ENCODE results near the gene ZNF804A. TPM values are rescaled to one million over a fixed set of nuclear protein-coding genes. Genes with fewer than 3 reads are reported as not detected.
A peak's percentile ranks its signal among the peaks of the same experiment; 100 is the strongest.

Gene ZNF804A
- total and polyA plus RNA-seq, 8 donors: 0.05 to 0.25 (median 0.11) TPM; not detected in 4

DNA sequence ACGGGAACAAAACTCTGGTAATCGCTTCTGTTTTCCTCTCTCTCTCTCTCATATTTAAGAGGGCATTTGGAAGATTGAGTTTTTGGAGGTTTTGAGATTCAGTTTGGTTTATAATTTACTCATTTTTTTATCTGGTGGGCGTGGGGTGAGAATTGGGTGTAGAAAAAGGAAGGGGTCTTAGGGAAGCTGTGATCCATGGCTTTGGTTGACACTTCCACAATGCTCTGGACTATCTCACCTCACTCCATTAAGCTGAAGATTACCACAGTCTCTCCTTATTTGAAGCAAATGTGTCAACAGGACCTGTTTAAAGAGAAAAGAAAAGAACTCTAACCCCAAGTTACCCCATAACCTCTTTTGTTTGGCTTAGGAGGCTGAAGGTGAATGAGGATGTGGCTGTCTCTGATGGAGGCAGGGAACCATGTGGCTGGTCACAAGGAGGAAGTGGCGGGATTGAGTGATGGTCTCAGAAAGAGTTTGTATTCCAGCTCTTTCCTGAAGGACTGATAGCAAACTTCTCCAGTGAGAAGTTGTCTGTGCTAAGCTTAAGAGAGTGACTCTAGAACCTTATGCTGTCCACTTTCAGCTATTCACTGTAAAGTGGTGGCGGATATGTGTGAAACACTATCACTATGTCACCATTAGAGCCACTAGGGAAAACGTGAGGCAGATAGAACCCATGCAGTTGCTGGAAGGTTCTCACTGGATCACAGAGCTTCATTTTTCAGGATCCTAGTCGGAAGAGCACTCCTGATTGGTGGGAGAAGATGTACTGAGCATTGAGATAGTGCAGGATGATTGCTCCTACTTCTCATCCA lies 934 bp downstream of the ZNF804A start:
- FAIRE-seq (no peak), ATAC-seq (peak in 2 of 4 donors; percentile 28 to 38), DNase-seq (peak in 1 of 6 donors; percentile 22)
- TF ChIP-seq, protein P1, sequence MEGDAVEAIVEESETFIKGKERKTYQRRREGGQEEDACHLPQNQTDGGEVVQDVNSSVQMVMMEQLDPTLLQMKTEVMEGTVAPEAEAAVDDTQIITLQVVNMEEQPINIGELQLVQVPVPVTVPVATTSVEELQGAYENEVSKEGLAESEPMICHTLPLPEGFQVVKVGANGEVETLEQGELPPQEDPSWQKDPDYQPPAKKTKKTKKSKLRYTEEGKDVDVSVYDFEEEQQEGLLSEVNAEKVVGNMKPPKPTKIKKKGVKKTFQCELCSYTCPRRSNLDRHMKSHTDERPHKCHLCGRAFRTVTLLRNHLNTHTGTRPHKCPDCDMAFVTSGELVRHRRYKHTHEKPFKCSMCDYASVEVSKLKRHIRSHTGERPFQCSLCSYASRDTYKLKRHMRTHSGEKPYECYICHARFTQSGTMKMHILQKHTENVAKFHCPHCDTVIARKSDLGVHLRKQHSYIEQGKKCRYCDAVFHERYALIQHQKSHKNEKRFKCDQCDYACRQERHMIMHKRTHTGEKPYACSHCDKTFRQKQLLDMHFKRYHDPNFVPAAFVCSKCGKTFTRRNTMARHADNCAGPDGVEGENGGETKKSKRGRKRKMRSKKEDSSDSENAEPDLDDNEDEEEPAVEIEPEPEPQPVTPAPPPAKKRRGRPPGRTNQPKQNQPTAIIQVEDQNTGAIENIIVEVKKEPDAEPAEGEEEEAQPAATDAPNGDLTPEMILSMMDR (IDR thresholded peaks at IDR 0.05): no peak
- Histone ChIP-seq H3K36me3 (no peaks in the 10 kb centered on the region), H3K4me3 (peak overlapping the region in 3 of 4 donors; percentile 23 to 64 (median 53)), H3K27me3 (peaks cover 0 to 21% (median 5%) of the 10 kb centered on the region in 4 donors), H3K9me3 (no peaks in the 10 kb centered on the region), H3K27ac (peak overlapping the region in 2 of 4 donors; percentile 48 to 65), H3K4me1 (no peaks in the 10 kb centered on the region)
- intact Hi-C loops (cut with DNase I): no loop called here
- WGBS, 2 donors: 41 to 45% methylated on average over 7 of the region's 7 CpGs

- WGBS, 2 donors: 87% methylated on average over 2 of the region's 2 CpGs
- DNase-seq: no peak
- Histone ChIP-seq H3K4me3 (no peak overlapping the region), H3K27ac (peak overlapping the region in 1 of 4 donors; percentile 65), H3K36me3 (no peaks in the 10 kb centered on the region), H3K27me3 (peaks cover 0 to 21% (median 5%) of the 10 kb centered on the region in 4 donors), H3K4me1 (no peaks in the 10 kb centered on the region), H3K9me3 (no peaks in the 10 kb centered on the region)
- intact Hi-C loops (cut with DNase I): no loop called here
- TF ChIP-seq, protein P1 (IDR thresholded peaks at IDR 0.05): no peak
- FAIRE-seq: no peak
- peak in 1 of 4 donors; percentile 30 for ATAC-seq
Observed at GRCh38 chr2:184599872-184600222, 1.5 kb downstream of the ZNF804A start.

DNA sequence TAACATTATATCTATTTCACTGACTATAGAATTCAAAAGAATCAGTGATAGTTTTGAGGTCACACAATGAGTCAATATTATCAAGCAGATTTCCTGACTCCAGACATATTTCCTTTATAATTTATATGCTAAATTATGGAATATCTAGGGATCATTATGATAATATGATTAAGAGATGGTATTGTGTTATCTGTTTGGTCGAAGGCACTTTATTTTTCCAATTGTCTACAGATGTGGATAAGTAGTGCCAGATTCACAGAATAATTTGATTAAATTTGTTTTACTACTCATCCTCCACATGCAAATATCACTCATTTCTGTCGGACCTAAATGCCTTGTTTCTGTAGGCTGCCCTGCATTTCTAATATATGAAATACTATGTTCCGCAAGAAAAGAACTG lies 4.4 kb downstream of the ZNF804A start:
- no peak overlapping the region for H3K27ac ChIP-seq
- TF ChIP-seq, protein P1 (IDR thresholded peaks at IDR 0.05): no peak
- 87 to 90% methylated on average over 3 of the region's 3 CpGs for WGBS, 2 donors
- H3K9me3 ChIP-seq: no peaks in the 10 kb centered on the region
- peaks cover 0 to 21% (median 5%) of the 10 kb centered on the region in 4 donors for H3K27me3 ChIP-seq
- ATAC-seq: no peak
- DNase-seq: no peak
- H3K4me1 ChIP-seq: no peaks in the 10 kb centered on the region
- no peaks in the 10 kb centered on the region for H3K36me3 ChIP-seq
- no peak overlapping the region for H3K4me3 ChIP-seq
- no peak for FAIRE-seq
- intact Hi-C loops (cut with DNase I): no loop called here

DNA sequence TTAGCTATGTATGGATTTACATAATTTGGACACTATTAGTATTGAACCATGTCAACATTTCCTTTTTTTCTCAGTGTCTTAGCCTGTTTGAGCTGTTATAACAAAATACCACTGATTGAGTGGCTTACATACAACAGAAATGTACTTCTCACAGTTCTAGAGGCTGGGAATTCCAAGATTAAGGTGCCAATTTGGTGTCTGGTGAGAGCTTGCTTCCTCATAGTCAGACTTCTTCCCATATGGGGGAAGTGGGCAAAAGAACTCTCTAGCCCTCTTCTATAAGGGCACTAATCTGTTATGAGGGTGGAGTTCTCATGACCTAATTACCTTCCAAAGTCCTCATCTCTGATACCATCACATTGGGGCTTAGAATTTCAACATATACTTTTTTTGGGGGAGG lies 12.6 kb downstream of the ZNF804A start:
- no peaks in the 10 kb centered on the region for H3K27me3 ChIP-seq
- no peak overlapping the region for H3K4me3 ChIP-seq
- intact Hi-C loops (cut with DNase I): no loop called here
- H3K9me3 ChIP-seq: no peaks in the 10 kb centered on the region
- no peak for ATAC-seq
- DNase-seq: no peak
- FAIRE-seq: no peak
- H3K36me3 ChIP-seq: no peaks in the 10 kb centered on the region
- TF ChIP-seq, protein P1 (IDR thresholded peaks at IDR 0.05): no peak
- H3K27ac ChIP-seq: no peak overlapping the region
- H3K4me1 ChIP-seq: no peaks in the 10 kb centered on the region
